NT2/D1 (cell line): ENCODE results near the gene BRINP3.

Source experiments
- SUZ12 ChIP-seq: IDR thresholded peaks from 2 replicates; pipeline ENCODE4 v1.6.1; 2011; ENCODE audit not compliant: insufficient read length, insufficient read depth; ENCODE audit errors: extremely low read depth
- YY1 ChIP-seq: IDR thresholded peaks from 2 replicates; pipeline ENCODE4 v1.6.1; 2011; ENCODE audit not compliant: insufficient read length, insufficient read depth
- ZNF274 ChIP-seq: IDR thresholded peaks from 2 replicates; pipeline ENCODE4 v1.6.1; 2011; ENCODE audit warnings: mild to moderate bottlenecking, low read depth, low read length

DNA sequence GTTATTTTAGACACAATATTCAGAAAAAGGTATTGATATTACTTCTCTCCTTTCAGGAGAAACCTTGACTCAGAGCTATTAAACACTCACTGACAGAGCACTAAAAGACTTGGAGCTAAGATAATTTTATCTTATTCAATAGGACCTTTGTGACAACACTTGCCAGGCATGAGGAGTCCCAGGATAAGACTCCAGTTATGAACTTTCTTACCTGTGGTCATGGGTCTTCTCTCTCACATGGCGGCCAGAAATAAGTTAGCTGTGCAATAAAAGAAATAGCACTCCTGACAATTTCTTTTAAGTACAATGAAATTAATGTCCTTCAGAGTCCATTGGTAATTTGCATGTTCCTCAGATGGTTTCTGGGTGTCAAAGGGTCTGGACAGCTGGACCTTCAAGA, 382.1 kb downstream of the BRINP3 start:
- TF ChIP-seq ZNF274 (no peak), SUZ12 (no peak), YY1 (no peak)
